Gastrocnemius medialis (tissue), 4 donors: ENCODE results near the gene ERCC5. TPM values are rescaled to one million over a fixed set of nuclear protein-coding genes. Genes with fewer than 3 reads are reported as not detected.

ENCODE experiments used
- ATAC-seq, 2 donors: fragments of 150-250 bp; one replicate each; pipeline ENCODE4 v1.9.1; 2016
- DNase-seq, 2 donors: peaks; one replicate each; pipeline ENCODE4 v3.0.0-alpha.2; 2019
- H3K27ac ChIP-seq, 4 donors: fragments of 200-600 bp; sonication (generic); 1 replicate in 1 of 4; 2 replicates in 3 of 4; pipeline ENCODE4 v1.5.1; 2016 to 2018; ENCODE audit warnings: mild to moderate bottlenecking in 2 of 4, moderate library complexity in 1 of 4
- H3K27me3 ChIP-seq, 3 donors: fragments of 200-600 bp; sonication (generic) in 2 of 3; 1 replicate in 1 of 3; 2 replicates in 2 of 3; pipeline versions ENCODE4 v1.5.1 to v1.6.0; 2016 to 2019; ENCODE audit warnings: mild to moderate bottlenecking in 1 of 3, moderate library complexity in 1 of 3
- H3K36me3 ChIP-seq, 2 donors: fragments of 200-600 bp; sonication (generic) in 1 of 2; one replicate each; pipeline ENCODE4 v1.5.1; 2017 to 2018
- H3K4me1 ChIP-seq, 2 donors: fragments of 200-600 bp; sonication (generic) in 1 of 2; one replicate each; pipeline ENCODE4 v1.5.1; 2016 to 2017; ENCODE audit warnings: mild to moderate bottlenecking in 2 of 2
- H3K4me3 ChIP-seq, 4 donors: fragments of 200-600 bp; sonication (generic) in 3 of 4; 1 replicate in 1 of 4; 2 replicates in 3 of 4; pipeline ENCODE4 v1.5.1; 2016 to 2019; ENCODE audit warnings: mild to moderate bottlenecking in 2 of 4
- H3K9me3 ChIP-seq, 3 donors: fragments of 200-600 bp; sonication (generic) in 2 of 3; 1 replicate in 1 of 3; 2 replicates in 2 of 3; pipeline ENCODE4 v1.5.1; 2016 to 2019
- CTCF ChIP-seq, 5 experiments: fragments of 450-650 bp in 3 of 5; fragments of 200-600 bp in 2 of 5; sonication (generic) in 2 of 5; IDR thresholded peaks in 4 of 5; conservative IDR thresholded peaks in 1 of 5; 1 replicate in 4 of 5; 2 replicates in 1 of 5; pipeline ENCODE4 v1.5.1; 2016 to 2019; ENCODE audit warnings: antibody characterized with exemption in 5 of 5, mild to moderate bottlenecking in 3 of 5, moderate library complexity in 3 of 5
- POLR2A ChIP-seq, 2 donors: fragments of 450-650 bp; IDR thresholded peaks; one replicate each; pipeline ENCODE4 v1.6.1; 2017; ENCODE audit warnings: antibody characterized with exemption in 2 of 2, mild to moderate bottlenecking in 2 of 2, moderate library complexity in 2 of 2
- in situ Hi-C, 4 donors: fragments of 200-750 bp; cut with MboI; loops; one replicate each; pipeline versions ENCODE4 v1.15.0 to v1.8.0; 2017; ENCODE audit warnings: low sequenced_read_pairs in 4 of 4
- intact Hi-C: fragments of 100-400 bp; cut with DNase I; formaldehyde crosslinking; loops from one replicate; pipeline ENCODE4 v1.15.1; 2023; ENCODE audit warnings: low total_unique reads
- total RNA-seq, 4 donors: library from RNA; depleted of rRNA; stranded (reverse); fragments of >200 nt; gene quantifications; one replicate each; pipeline versions ENCODE4 v1.1.0 to v1.2.3, GENCODE V29; 2016

The ERCC5 gene
- total RNA-seq, 4 donors from 2014 or later: 43.5 to 77.7 (median 46.8) TPM

- in situ Hi-C loops: loop anchor here in 1 of 4 donors (25.0 kb wide), 1 partner anchor 223 kb away; no protein-coding TSS in a partner anchor
- H3K27me3 ChIP-seq: no peaks in the 10 kb centered on the region
- no peak for ATAC-seq
Observed at GRCh38 chr13:102913914-102914313, 68.1 kb downstream of the ERCC5 start.

GRCh38 chr13:102914339-102914930 lies 68.6 kb downstream of the ERCC5 start:
- in situ Hi-C loops: loop anchor here in 1 of 4 donors (25.0 kb wide), 1 partner anchor 223 kb away; no protein-coding TSS in a partner anchor
- Histone ChIP-seq H3K4me3 (no peak overlapping the region), H3K27me3 (no peaks in the 10 kb centered on the region), H3K36me3 (no peaks in the 10 kb centered on the region), H3K9me3 (no peaks in the 10 kb centered on the region), H3K4me1 (peaks cover 0 to 11% of the 10 kb centered on the region in 2 donors), H3K27ac (no peak overlapping the region)
- DNase-seq: no peak
- intact Hi-C loops: no loop called here
- TF ChIP-seq CTCF (IDR thresholded peaks at IDR 0.05 in 4 of 5, conservative IDR thresholded peaks at IDR 0.05 in 1 of 5) (no peak), POLR2A (IDR thresholded peaks at IDR 0.05) (no peak)
- no peak for ATAC-seq

More at GRCh38 chr13:102913914-102914313, 68.1 kb downstream of the ERCC5 start:
- intact Hi-C loops: no loop called here
- no peak overlapping the region for H3K27ac ChIP-seq
- TF ChIP-seq CTCF (IDR thresholded peaks at IDR 0.05 in 4 of 5, conservative IDR thresholded peaks at IDR 0.05 in 1 of 5) (no peak), POLR2A (IDR thresholded peaks at IDR 0.05) (no peak)
- no peaks in the 10 kb centered on the region for H3K9me3 ChIP-seq
- H3K36me3 ChIP-seq: no peaks in the 10 kb centered on the region
- H3K4me1 ChIP-seq: peaks cover 0 to 11% of the 10 kb centered on the region in 2 donors
- DNase-seq: no peak
- no peak overlapping the region for H3K4me3 ChIP-seq

- no peaks in the 10 kb centered on the region for H3K36me3 ChIP-seq
- ATAC-seq: no peak
- H3K4me3 ChIP-seq: no peak overlapping the region
- no peak for DNase-seq
- H3K4me1 ChIP-seq: peaks cover 0 to 11% of the 10 kb centered on the region in 2 donors
- no peaks in the 10 kb centered on the region for H3K27me3 ChIP-seq
- no peaks in the 10 kb centered on the region for H3K9me3 ChIP-seq
- H3K27ac ChIP-seq: no peak overlapping the region
- in situ Hi-C loops: loop anchor here in 1 of 4 donors (25.0 kb wide), 1 partner anchor 222 kb away; no protein-coding TSS in a partner anchor
- no peak for TF ChIP-seq POLR2A (IDR thresholded peaks at IDR 0.05)
- TF ChIP-seq CTCF (IDR thresholded peaks at IDR 0.05 in 4 of 5, conservative IDR thresholded peaks at IDR 0.05 in 1 of 5): no peak
- intact Hi-C loops: no loop called here
Observed at GRCh38 chr13:102915393-102915930, 69.6 kb downstream of the ERCC5 start.

- in situ Hi-C loops (loop anchor here in 1 of 4 donors (25.0 kb wide), 1 partner anchor 220 kb away; no protein-coding TSS in a partner anchor), intact Hi-C loops (no loop called here)
- Histone ChIP-seq H3K4me1 (peaks cover 0 to 11% of the 10 kb centered on the region in 2 donors), H3K9me3 (no peaks in the 10 kb centered on the region), H3K36me3 (no peaks in the 10 kb centered on the region), H3K27me3 (no peaks in the 10 kb centered on the region), H3K27ac (no peak overlapping the region), H3K4me3 (no peak overlapping the region)
- DNase-seq (no peak), ATAC-seq (no peak)
- no peak for TF ChIP-seq CTCF (IDR thresholded peaks at IDR 0.05 in 4 of 5, conservative IDR thresholded peaks at IDR 0.05 in 1 of 5)
- no peak for TF ChIP-seq POLR2A (IDR thresholded peaks at IDR 0.05)
Observed at GRCh38 chr13:102917019-102917418, 71.2 kb downstream of the ERCC5 start.
